Medulla oblongata (tissue), 1 donor: Measurements from ENCODE around the gene ZSCAN1.
"Not testable (repeated sequence)": the region's sequence is repeated elsewhere in the genome, so short reads cannot be mapped to it uniquely, and the experiment has no call there.

ENCODE experiments used
- DNase-seq: peaks from one replicate; pipeline ENCODE4 v3.0.0-alpha.2; 2015; ENCODE audit errors: extremely low spot score

Gene ZSCAN1, protein sequence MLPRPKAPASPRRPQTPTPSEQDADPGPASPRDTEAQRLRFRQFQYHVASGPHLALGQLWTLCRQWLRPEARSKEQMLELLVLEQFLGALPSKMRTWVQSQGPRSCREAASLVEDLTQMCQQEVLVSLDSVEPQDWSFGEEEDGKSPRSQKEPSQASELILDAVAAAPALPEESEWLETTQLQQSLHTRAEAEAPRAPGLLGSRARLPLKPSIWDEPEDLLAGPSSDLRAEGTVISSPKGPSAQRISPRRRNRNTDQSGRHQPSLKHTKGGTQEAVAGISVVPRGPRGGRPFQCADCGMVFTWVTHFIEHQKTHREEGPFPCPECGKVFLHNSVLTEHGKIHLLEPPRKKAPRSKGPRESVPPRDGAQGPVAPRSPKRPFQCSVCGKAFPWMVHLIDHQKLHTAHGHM

DNA sequence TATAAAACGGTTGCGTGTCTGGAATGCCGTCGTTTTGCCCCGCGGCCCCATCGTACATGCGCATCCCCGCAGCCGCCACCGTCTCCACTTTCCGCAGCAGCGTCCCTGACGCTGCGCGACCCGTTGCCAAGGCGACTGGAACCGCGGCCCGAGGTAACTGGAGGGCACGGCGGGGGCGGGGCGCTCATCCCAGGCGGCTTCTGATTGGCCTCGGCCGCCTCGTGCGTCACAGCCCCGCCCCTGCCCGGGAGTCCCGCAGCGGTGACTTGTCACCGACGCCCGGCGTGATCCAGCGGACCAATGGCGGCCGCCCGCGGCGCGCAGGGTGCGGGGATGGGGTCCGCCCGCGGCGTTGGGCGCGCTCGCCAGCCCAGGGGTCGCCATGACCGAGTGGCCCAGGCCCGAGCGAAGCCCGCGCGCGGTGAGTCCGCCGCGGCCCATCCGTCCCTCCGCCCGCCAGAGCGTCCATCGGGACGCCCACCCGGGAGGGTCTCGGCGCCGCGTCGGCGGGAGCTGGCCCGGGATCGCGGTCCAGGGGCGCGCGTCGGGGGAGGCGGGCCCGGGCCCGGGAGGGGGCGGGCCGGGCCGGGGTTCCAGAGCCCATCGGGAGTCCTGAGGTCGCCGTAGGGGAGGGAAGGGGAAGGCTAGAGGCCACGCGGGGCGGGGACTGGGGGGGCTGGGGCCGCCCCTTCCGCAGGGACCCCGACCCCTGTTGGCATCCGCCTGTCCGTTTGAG, at the start of gene ZSCAN1:
Gene ZSCAN1, plus strand, starts transcription at position 285 of the 736 bp plus-strand sequence. CDS start 3,812 bp downstream, outside the sequence.
- DNase-seq = peak; percentile 94

DNA sequence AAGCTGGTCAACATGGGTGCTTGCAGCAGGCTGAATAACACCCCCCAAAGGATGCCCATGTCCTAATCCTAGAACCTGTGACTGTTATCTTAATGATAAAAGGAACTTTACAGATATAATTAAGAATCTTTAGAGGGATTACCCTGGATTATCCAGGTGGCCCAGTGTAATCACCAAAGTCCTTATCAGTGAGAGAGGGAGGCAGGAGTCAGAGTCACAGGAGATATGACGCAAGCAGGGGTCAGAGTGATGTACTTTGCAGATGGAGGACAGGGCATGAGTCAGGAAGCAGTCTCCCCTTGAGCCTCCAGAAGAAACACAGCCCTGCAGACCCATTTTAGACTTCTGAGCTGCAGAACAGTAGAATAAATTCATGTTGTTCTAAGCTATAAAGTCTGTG, 41.0 kb upstream of the ZSCAN1 start:
- DNase-seq = no peak

DNA sequence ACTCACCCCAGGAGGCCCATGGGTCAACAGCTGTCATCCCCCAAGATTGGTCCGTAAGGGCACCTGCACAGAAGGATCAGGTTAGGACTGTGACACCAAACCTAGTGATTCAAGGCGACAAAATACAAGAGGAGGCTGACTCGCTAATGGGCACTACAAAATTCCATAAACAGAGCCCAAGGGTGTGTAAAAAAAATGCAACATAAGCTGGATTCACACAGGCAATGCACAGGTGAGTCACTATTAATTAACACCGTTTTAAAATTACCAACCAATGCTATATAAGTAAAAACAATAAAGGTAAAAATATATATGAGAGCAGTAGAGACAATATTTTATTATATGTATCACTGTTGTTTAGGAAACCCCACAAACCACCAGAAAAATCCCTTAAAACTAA, 33.1 kb upstream of the ZSCAN1 start:
- DNase-seq = no peak

DNA sequence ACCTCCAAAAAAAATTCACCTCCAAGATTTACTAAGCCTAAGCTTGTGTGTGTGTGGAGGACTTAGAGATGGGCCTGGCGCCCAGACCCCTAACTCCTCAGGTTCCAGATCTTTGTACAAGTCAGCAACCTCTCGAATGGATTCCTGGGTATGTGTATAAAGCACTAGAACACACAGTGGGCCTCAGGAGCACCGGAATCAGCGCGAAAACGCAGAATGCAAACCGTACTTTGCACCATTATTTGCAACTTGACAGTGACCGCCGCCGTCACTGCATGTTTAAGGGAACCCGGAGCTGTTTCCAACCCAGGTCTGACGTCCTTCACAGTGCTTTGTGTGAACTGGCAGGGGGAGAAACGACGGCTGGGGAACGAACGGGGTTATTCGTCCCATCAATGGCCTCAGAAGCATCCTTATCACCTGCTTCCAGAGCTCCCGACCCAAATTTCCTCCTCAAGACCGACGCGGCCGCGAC, 31.9 kb upstream of the ZSCAN1 start:
- DNase-seq = peak; percentile 11

DNA sequence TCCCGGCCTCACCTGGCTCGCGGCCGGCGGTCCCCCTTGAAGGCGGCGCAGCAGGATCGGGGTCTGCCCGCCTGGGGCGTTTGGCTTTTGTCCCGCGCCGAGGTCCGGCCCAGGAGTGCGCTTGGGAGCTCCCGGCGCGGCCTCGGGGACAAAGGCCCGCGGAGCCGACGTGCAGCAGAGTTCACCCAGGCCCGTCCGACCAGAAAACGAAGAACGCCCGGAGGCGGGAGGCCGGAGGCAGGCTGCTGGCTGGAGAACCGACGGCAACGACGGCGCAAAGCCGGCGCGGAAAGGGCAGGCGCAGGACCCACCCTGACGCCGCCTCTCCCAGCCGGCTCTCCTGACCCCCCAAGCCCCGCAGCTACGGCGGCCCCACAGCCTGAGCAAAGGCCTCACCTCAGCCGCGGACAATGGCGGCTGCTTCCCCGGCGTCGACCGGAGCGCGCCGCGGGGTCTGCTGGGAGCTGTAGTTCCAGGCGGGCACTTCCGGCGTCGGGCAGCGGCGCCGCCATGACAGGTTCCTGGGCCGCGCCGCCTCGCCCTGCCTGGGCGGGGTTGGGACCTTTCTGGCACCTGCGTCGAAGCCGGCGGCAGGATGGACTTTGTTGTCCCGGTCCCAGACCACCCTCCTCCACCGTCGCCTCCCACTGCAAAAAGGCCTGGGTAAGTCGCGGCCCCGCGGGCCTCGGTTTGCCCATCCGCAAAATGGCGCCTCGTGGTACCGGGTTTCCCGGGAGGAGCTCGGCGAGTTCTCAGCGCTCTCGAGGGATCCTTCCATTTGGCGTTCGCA, 31.2 kb upstream of the ZSCAN1 start, which contains the start of gene ZNF606:
Gene ZNF606, minus strand, starts transcription at position 437 of the 790 bp plus-strand sequence. CDS start 1,501 bp downstream, outside the sequence.
- DNase-seq = peak; percentile 89

DNA sequence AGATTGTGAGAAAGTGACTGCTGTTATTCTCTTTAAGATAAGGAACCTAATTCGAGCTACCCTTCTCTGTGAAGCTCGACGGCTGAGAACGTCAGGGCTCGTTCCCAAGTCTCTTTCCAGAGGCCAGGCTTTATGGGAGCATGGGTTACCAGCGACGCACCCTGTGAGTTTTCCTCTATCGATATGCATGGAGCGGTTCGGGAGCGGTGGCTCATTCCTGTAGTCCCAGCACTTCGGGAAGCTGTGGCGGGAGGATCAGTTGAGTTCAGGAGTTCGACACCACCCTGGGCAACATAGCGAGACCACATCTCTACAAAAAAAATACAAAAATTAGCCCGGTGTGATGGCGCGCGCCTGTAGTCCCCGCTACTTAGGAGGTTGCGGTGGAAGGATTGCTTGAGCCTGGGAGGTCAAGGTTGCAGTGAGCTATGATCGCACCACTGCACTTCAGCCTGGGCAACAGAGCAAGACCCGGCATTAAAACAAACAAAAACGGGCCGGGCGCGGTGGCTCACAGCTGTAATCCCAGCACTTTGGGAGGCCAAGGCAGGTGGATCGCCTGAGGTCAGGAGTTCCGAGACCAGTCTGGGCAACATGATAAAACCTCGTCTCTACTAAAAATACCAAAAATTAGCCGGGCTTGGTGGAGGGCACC, 30.5 kb upstream of the ZSCAN1 start:
- no peak for DNase-seq

DNA sequence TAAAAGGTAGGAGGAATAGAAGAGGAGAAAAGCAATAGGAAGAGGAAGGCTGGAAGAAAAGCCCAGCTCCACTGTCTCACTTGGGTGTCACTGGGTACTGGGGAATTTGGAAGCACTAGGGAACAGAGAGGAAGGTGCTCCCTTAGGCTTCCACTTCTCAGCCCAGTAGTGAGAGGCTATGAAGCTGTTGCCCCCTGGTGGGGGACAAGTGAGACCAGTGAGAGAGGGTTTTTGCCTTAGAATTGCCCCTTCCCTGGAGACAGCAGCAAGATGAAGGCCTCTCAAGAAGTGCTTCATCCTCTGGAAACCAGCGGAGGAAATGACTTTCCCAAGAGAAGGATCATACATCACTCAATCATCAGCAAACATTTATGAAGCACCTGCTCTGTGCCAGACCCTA, 26.5 kb upstream of the ZSCAN1 start:
- DNase-seq = no peak

DNA sequence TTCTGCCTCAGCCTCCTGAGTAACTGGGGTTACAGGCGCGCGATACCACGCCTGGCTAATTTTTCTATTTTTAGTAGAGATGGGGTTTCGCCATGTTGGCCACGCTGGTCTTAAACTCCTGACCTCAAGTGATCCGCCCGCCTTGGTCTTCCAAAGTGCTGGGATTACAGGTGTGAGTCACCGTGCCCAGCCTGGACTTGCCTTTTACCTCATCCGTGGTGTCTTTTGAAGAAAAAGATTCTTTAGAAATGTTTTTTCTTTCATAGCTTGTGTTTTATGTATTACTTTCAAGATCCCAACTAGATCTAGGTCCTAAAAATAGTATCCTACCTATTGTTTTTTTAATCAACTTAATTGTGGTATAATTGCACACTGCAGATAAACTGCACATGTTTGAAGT, 24.9 kb upstream of the ZSCAN1 start:
- DNase-seq = not testable (repeated sequence)

DNA sequence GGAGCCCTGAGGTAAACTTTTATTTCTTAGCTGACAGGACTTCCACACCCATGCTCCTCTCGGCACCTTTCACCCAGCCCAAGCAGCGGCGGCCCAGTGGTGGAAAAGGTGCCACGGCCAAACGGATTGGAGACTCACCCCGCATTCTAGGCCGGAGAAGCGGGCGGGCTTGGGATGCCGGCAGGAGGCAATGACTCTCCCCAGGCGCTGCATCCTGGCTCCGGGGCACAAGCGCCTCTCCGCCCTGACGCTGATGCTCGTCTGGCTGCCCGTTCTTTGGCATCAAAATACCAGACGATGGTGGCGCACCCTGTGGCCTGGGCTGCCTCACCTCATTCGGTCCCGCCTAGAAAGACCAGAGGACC, 24.5 kb upstream of the ZSCAN1 start:
- DNase-seq = no peak

DNA sequence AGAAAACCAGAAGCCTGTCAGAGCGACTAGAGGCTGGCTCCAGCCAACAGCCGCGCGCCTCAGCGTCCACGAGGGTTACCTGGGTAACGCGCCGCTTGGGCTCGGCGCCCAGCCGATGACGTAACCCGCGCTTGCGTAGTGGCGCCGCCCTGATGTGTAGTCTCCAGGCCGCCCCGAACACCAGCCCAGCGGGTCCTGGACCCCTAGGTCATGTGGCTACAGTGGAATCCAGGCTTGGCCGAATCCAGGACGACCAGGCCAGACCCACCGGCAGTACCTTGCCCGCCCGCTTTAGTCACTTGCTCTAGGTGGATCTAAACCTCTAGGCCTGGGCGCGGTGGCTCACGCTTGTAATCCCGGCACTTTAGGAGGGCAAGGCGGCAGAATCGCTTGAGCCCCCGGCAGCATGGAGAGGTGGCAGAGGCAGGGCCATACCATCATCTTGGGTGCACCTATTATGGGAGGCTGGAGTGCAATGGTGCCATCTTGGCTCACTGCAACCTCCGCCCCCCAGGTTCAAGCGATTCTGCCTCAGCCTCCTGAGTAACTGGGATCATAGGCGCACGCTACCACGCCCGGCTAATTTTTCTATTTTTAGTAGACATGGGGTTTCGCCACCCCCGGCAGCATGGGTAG, 24.0 kb upstream of the ZSCAN1 start:
- peak; percentile 89 for DNase-seq

DNA sequence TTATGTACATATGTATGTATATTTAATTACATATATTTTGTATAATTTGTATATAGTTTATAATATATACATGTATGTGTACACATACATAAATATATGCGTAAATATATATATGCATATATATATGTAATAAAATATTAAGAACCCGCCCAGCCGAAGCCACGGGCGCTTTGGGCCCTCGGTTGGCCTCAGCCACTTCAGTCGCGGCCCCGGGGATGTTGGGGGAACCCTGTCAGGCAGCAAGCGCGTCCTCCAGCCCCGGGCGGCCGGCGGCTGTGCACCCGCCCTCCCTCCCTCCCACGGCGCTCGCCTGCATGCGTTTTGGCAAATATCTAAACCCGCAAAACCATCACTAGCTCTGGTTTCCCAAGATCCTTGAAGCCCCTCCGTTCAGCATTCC, 23.3 kb upstream of the ZSCAN1 start:
- DNase-seq = no peak

DNA sequence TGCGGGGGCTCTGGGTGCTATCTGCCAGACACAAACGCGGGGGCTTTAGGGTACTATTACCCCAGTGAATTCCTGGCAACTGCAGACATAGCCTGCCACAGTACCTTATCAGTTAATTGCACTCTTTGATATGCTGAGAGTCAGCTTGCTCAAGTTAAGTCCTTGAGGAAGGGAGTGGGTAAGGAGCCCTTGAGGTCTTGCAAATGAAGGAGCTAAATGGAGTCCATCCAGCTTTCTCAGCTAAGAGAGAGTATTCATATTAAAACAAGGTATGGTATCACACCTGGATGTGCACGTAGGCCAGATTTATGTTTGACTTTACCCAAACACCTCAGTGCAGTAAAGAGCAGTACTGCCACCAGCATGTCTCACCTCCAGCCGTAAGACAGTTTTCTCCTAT, 19.7 kb upstream of the ZSCAN1 start:
- DNase-seq = no peak

DNA sequence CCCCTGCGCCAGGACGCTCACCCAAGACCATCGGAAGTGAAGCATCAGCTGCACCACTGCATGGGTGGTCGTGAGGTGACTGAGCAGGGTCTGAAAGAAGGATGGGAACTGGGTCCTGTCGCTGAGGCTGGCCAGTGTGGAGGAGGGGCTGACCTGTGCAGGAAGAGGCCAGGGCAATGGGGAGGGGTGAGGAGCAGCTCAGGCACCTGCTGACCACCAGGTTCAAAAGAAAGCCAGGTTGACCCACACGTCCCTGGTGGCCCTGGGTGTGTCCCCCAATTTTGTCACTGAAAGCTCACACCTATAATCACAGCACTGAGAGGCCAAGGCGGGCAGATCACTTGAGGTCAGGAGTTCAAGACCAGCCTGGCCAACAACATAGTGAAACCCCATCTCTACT, 13.7 kb upstream of the ZSCAN1 start:
- DNase-seq = no peak

DNA sequence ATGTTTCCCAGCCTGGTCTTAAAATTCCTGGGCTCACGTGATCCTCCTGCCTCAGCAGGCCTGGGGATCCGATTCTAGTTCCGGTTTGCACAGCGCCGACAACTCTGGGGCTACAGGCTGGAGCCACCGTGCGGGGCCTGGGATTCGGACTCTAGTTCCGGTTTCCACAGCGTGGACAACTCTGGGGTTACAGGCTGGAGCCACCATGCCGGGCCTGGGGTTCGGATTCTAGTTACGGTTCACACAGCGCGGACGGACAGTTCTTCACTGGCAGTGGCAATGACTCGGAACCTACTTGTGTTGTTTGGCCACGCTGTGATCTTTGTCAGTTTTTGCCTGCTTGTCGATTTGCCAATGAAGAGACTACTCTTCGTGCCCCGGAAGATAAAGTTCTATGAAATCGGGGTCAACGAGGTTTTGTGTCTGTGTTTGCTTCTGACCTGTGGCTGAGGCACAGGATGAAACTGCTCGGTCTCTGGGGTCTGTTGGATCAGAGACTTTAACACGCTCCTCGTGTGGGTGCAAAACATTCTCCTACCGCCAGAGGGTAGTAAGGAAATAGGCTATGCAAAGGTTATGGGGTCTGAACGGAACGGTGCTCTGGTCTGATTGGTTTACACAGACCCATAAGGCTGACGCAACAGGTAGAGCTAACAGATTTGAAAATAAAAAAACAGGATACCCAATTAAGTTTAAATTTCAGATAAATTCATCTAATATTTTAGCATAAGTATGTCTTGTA, 12.1 kb upstream of the ZSCAN1 start:
- DNase-seq = peak; percentile 90

DNA sequence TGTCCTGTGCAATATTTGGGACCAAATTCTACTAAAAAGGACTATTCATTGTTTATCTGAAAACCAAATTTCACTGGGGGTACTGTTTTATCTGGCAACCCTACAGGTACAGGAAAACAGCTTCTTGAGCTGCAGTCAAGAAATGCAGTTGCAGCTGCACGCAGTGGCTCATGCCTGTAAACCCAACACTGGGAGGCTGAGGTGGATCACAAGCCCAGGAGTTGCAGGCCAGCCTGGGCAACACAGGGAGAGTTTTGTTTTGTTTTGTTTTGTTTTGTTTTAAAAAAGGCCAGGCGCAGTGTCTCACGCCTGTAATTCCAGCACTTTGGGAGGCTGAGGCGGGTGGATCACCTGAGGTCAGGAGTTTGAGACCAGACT, 11.6 kb upstream of the ZSCAN1 start:
- DNase-seq = no peak

DNA sequence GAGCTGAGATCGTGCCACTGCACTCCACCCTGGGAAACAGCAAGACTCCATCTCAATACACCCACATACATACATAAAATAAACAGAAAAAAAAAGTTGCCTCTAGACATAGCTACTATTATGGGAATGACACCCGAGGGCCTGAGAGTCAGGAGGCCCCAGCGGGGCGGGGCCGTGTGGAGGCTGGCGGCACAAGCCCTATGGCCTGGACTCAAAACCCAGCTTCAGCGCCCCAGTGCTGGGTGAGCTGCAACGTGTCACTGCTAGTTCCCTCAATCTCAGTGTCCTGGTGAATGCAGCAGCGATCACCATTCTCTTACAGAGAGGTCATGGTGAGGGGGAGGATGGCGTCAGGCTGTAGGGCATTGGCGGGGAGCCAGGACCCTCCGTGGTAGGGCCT, 9.2 kb upstream of the ZSCAN1 start:
- DNase-seq = no peak

DNA sequence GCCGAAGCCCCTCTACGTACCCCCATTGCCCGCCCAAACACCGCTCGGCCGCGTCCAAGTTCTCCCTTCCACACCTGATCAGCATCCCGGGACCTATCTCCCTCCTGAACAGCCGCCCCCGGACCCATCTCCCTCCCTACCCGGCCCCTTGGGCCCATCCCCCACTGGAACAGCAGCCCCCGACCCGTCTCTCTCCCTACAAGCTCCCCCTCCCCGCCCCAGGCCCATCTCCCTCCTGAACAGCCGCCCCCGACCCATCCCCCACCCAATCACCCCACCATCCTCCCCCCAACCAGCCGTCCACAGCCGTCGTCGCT, 610 bp downstream of the ZSCAN1 start:
- DNase-seq = no peak

DNA sequence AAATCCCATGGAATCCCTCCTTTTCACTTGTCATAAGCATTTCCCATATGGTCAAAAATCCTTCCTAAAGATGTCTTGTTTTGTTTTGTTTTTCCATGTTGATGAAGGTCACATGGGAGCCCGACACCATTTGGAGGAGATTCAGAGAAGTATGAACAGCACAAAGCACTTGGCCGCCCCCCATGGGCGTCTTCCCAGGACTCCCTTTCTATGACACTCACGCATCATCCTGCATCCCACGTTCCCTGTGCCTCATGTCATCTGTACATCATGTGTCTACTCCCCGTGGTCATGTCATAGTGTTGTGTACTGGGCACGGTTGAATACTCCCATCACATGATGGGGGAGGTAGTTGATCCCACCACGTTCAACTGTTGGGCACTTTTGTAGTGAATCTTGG, 2.0 kb downstream of the ZSCAN1 start:
- DNase-seq = no peak

DNA sequence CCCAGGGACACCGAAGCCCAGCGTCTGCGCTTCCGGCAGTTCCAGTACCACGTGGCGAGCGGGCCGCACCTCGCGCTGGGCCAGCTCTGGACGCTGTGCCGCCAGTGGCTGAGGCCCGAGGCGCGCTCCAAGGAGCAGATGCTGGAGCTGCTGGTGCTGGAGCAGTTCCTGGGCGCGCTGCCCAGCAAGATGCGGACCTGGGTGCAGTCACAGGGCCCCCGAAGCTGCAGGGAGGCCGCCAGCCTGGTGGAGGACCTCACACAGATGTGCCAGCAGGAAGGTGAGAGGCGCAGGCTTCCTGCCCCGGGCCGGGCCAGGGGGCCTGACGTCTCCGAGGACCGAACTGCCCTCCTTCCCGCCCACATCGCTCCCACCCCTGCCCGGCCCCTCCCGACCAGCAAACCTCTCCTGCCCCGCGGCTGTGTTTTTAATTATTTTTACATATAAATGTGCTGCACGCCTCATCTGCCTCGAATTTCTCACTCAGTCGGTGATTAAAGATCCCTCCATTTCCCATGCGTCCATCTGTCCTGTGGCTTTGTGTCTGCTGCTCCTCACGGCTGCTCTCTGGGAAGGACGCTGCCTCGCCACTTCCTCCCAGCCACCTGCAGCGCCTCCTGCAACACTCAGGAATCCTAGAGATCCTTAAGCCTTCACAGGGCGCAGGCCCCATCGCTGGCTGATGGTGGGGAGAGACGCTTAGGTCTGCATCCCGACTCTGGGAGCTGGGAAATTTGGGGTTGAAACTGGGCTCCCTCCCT, 4.3 kb downstream of the ZSCAN1 start:
- DNase-seq = peak; percentile 16

DNA sequence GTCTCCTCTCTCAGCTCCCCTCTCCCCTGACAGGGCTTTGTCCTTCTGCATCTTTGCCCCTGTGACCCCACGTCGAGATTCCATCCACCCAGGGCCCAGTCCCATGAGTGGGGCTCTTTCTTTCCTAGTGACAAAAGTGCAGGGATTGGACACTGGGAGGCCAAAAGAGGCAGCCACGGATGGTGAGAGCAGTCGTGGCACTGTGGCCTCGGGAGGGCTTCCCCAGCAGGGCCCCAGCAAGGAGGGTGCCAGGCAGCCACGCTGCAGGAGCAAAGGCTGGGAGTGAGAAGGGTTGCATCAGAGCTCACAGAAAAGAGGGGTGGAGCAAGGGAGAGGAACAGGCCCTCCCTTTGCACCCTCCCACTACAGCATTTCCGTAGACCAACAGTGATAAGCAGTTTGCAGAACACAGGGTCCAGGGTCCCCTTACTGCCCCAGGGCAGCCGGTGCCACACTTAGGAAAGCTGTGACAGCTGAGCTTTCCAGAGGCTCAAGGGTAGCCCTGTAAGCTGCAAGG, 4.9 kb downstream of the ZSCAN1 start:
- DNase-seq = no peak
